Testis (tissue), 3 donors: ENCODE data around the gene NAA80. TPM values are rescaled to one million over a fixed set of nuclear protein-coding genes. Genes with fewer than 3 reads are reported as not detected.

Experiments used
- DNase-seq: peaks from one replicate; pipeline ENCODE4 v3.0.0-alpha.2; 2019
- H3K27ac ChIP-seq, 2 donors: fragments of 200-600 bp; sonication (generic); one replicate each; pipeline ENCODE4 v1.5.1; 2019
- H3K27me3 ChIP-seq: fragments of 200-600 bp; sonication (generic); one replicate; pipeline ENCODE4 v1.5.1; 2019
- H3K36me3 ChIP-seq: fragments of 200-600 bp; sonication (generic); one replicate; pipeline ENCODE4 v1.5.1; 2017; ENCODE audit warnings: low read depth; ENCODE audit errors: missing control alignments
- H3K4me1 ChIP-seq: fragments of 200-600 bp; sonication (generic); one replicate; pipeline ENCODE4 v1.5.1; 2019
- H3K4me3 ChIP-seq, 2 donors: fragments of 200-600 bp; sonication (generic); one replicate each; pipeline ENCODE4 v1.5.1; 2017 to 2019
- H3K9me3 ChIP-seq: fragments of 200-600 bp; sonication (generic); one replicate; pipeline ENCODE4 v1.5.1; 2017
- CTCF ChIP-seq, 3 experiments: fragments of 450-650 bp in 2 of 3; fragments of 200-600 bp in 1 of 3; sonication (generic) in 1 of 3; IDR thresholded peaks; one replicate each; pipeline ENCODE4 v1.5.1; 2016 to 2019; ENCODE audit warnings: antibody characterized with exemption in 3 of 3, mild to moderate bottlenecking in 2 of 3, moderate library complexity in 1 of 3
- POLR2A ChIP-seq: fragments of 450-650 bp; IDR thresholded peaks from one replicate; pipeline ENCODE4 v1.6.1; 2017; ENCODE audit warnings: antibody characterized with exemption, mild to moderate bottlenecking, moderate library complexity
- WGBS, 2 donors: methylation state at CpG; one replicate each; pipeline ENCODE4 v1.1.5; 2018; 5-methylcytosine and 5-hydroxymethylcytosine counted together
- intact Hi-C: fragments of 100-400 bp; cut with DNase I; formaldehyde crosslinking; loops from one replicate; pipeline ENCODE4 v1.15.1; 2023; ENCODE audit warnings: low total_unique reads
- polyA plus RNA-seq: library from polyadenylated mRNA; stranded (reverse); fragments of 350-450 nt; fragmentation: Illumina TruSeq; extraction: RNeasy Lipid Tissue Mini Kit (QIAGEN cat#74804); gene quantifications from one replicate; pipeline ENCODE4 v1.2.3, GENCODE V29; 2014; ENCODE audit warnings: low read depth, low replicate concordance; ENCODE audit not compliant: insufficient read depth
- total RNA-seq, 2 donors: library from RNA; depleted of rRNA; stranded (reverse); fragments of >200 nt; gene quantifications; one replicate each; pipeline ENCODE4 v1.2.3, GENCODE V29; 2016

NAA80 gene
- total and polyA plus RNA-seq, 3 donors from 2014 or later: 37.9 to 79.4 (median 72.4) TPM

- WGBS, 2 donors: 88 to 91% methylated on average over 10 of the region's 10 CpGs
- intact Hi-C loops: no loop called here
- DNase-seq: no peak
- no peak overlapping the region for H3K4me3 ChIP-seq
- H3K36me3 ChIP-seq: no peaks in the 10 kb centered on the region
- H3K4me1 ChIP-seq: peaks cover 31% of the 10 kb centered on the region
- H3K27ac ChIP-seq: no peak overlapping the region
- TF ChIP-seq POLR2A: no peak
- no peak for TF ChIP-seq CTCF (IDR thresholded peaks at IDR 0.05)
- H3K27me3 ChIP-seq: no peaks in the 10 kb centered on the region
- H3K9me3 ChIP-seq: no peaks in the 10 kb centered on the region
Measured at GRCh38 chr3:50330330-50330729, 31.1 kb upstream of the NAA80 start.

- Histone ChIP-seq H3K4me1 (peaks cover 30% of the 10 kb centered on the region), H3K9me3 (no peaks in the 10 kb centered on the region), H3K4me3 (peak within 1 kb of the TSS; percentile 85 to 88), H3K27me3 (no peaks in the 10 kb centered on the region), H3K27ac (peak within 1 kb of the TSS; percentile 45 to 71), H3K36me3 (no peaks in the 10 kb centered on the region)
- TF ChIP-seq CTCF (IDR thresholded peaks at IDR 0.05) (peak in 1 of 3 experiments; percentile 14), POLR2A (no peak)
- intact Hi-C loops: loop anchor here (10.0 kb wide), 1 partner anchor 73 kb away; no protein-coding TSS in a partner anchor
- 2 to 3% methylated on average over 9 to 51 of the region's 55 CpGs for WGBS, 2 donors
- peak; percentile 99 for DNase-seq
Measured at GRCh38 chr3:50327943-50328691, 28.9 kb upstream of the NAA80 start, which contains the start of gene TUSC2. TUSC2 (minus strand) TSS chr3:50328223; CDS start chr3:50328099, 124 bp downstream.

GRCh38 chr3:50327129-50327528, 27.9 kb upstream of the NAA80 start:
- Histone ChIP-seq H3K4me3 (peak overlapping the region; percentile 85 to 88), H3K9me3 (no peaks in the 10 kb centered on the region), H3K4me1 (peaks cover 37% of the 10 kb centered on the region), H3K27ac (peak overlapping the region in 1 of 2 donors; percentile 59), H3K27me3 (no peaks in the 10 kb centered on the region), H3K36me3 (no peaks in the 10 kb centered on the region)
- DNase-seq: no peak
- WGBS, 2 donors: 34 to 64% methylated on average over 2 to 4 of the region's 4 CpGs
- TF ChIP-seq POLR2A: no peak
- intact Hi-C loops: loop anchor here (10.0 kb wide), 1 partner anchor 72 kb away; no protein-coding TSS in a partner anchor

GRCh38 chr3:50326182-50326541, 27.0 kb upstream of the NAA80 start:
- H3K9me3 ChIP-seq: no peaks in the 10 kb centered on the region
- intact Hi-C loops: loop anchor here (10.0 kb wide), 1 partner anchor 71 kb away; no protein-coding TSS in a partner anchor
- TF ChIP-seq POLR2A (no peak), CTCF (IDR thresholded peaks at IDR 0.05) (no peak)
- DNase-seq: no peak
- no peak overlapping the region for H3K4me3 ChIP-seq
- H3K4me1 ChIP-seq: peaks cover 41% of the 10 kb centered on the region
- H3K27ac ChIP-seq: no peak overlapping the region
- 89 to 90% methylated on average over 8 of the region's 8 CpGs for WGBS, 2 donors
- no peaks in the 10 kb centered on the region for H3K27me3 ChIP-seq
- H3K36me3 ChIP-seq: no peaks in the 10 kb centered on the region

GRCh38 chr3:50325497-50326181, 26.4 kb upstream of the NAA80 start:
- TF ChIP-seq CTCF (IDR thresholded peaks at IDR 0.05) (no peak), POLR2A (no peak)
- intact Hi-C loops: loop anchor here (10.0 kb wide), 1 partner anchor 71 kb away; no protein-coding TSS in a partner anchor
- no peaks in the 10 kb centered on the region for H3K36me3 ChIP-seq
- no peak for DNase-seq
- H3K4me1 ChIP-seq: peaks cover 41% of the 10 kb centered on the region
- H3K9me3 ChIP-seq: no peaks in the 10 kb centered on the region
- no peaks in the 10 kb centered on the region for H3K27me3 ChIP-seq
- no peak overlapping the region for H3K4me3 ChIP-seq
- 87 to 94% methylated on average over 10 to 11 of the region's 11 CpGs for WGBS, 2 donors
- peak overlapping the region in 1 of 2 donors; percentile 96 for H3K27ac ChIP-seq
